Body of pancreas (tissue), 4 donors: Measurements from ENCODE around the gene PARP1. TPM values are rescaled to one million over a fixed set of nuclear protein-coding genes. Genes with fewer than 3 reads are reported as not detected.

ENCODE experiments used
- ATAC-seq: fragments of 150-250 bp; one replicate; pipeline ENCODE4 v1.9.1; 2016
- DNase-seq, 4 donors: peaks; one replicate each; pipeline ENCODE4 v3.0.0-alpha.2; 2019
- H3K27ac ChIP-seq, 4 donors: fragments of 200-600 bp; sonication (generic); 1 replicate in 3 of 4; 2 replicates in 1 of 4; pipeline versions ENCODE4 v1.5.1 to v1.6.1; 2016 to 2019; ENCODE audit warnings: mild to moderate bottlenecking in 1 of 4, mixed read lengths in 1 of 4, moderate library complexity in 1 of 4
- H3K27me3 ChIP-seq, 2 donors: fragments of 200-600 bp; sonication (generic); one replicate each; pipeline ENCODE4 v1.6.0; 2016; ENCODE audit warnings: mild to moderate bottlenecking in 1 of 2
- H3K36me3 ChIP-seq, 2 donors: fragments of 200-600 bp; sonication (generic); replicated peaks in 1 of 2; 2 replicates each; pipeline ENCODE4 v1.5.1; 2016; ENCODE audit warnings: low read depth in 2 of 2; ENCODE audit not compliant: insufficient read depth in 1 of 2
- H3K4me1 ChIP-seq: fragments of 200-600 bp; sonication (generic); one replicate; pipeline ENCODE4 v1.6.0; 2016
- H3K4me3 ChIP-seq, 2 donors: fragments of 200-600 bp; sonication (generic); 1 replicate in 1 of 2; 2 replicates in 1 of 2; pipeline ENCODE4 v1.5.1; 2016 to 2019
- H3K9me3 ChIP-seq, 3 donors: fragments of 200-600 bp; sonication (generic); 1 replicate in 2 of 3; 2 replicates in 1 of 3; pipeline ENCODE4 v1.5.1; 2016
- CTCF ChIP-seq, 7 experiments: fragments of 450-650 bp in 4 of 7; fragments of 200-600 bp in 3 of 7; sonication (generic) in 3 of 7; IDR thresholded peaks; one replicate each; pipeline ENCODE4 v1.5.1; 2016 to 2019; ENCODE audit warnings: antibody characterized with exemption in 7 of 7
- POLR2A ChIP-seq, 3 donors: fragments of 450-650 bp; IDR thresholded peaks; one replicate each; pipeline ENCODE4 v1.6.1; 2016; ENCODE audit warnings: antibody characterized with exemption in 3 of 3, mild to moderate bottlenecking in 2 of 3
- WGBS, 2 donors: methylation state at CpG; one replicate each; pipeline ENCODE4 v1.1.5; 2017; 5-methylcytosine and 5-hydroxymethylcytosine counted together
- intact Hi-C: fragments of 100-400 bp; cut with DNase I; formaldehyde crosslinking; loops from one replicate; pipeline ENCODE4 v1.15.1; 2023
- total RNA-seq, 2 donors: library from RNA; depleted of rRNA; stranded (reverse); fragments of >200 nt; gene quantifications; one replicate each; pipeline ENCODE4 v1.1.0, GENCODE V29; 2016

The PARP1 gene
- total RNA-seq, 2 donors from 2014 or later, result 56.3 to 72.8 TPM

DNA sequence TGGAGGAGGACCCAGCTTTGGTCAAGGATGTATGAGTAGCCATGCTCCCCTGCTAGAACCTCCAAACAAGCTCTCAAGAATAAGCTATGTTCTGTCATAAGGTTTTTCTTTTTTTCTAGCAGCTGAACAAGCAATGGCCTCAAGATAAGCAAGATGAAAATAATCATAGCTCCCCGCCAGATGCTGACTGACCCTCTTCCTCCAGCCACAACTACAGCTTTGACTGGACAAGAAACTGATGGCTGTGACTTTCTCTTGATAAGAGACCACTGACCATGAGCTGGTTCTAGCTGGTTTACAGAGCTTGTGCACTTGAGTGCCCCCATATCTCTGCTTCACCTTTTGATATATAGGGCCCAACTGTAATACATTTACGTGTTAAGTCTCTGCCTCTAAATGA, 38.2 kb upstream of the PARP1 start:
- TF ChIP-seq CTCF (IDR thresholded peaks at IDR 0.05) (no peak), POLR2A (IDR thresholded peaks at IDR 0.05) (no peak)
- H3K4me1 ChIP-seq, result no peaks in the 10 kb centered on the region
- H3K27me3 ChIP-seq, result no peaks in the 10 kb centered on the region
- no peaks in the 10 kb centered on the region for H3K36me3 ChIP-seq
- ATAC-seq (no peak), DNase-seq (no peak)
- no peaks in the 10 kb centered on the region for H3K9me3 ChIP-seq
- no peak overlapping the region for H3K4me3 ChIP-seq
- H3K27ac ChIP-seq, result no peak overlapping the region
- WGBS, 2 donors, result 75 to 77% methylated on average over 2 of the region's 2 CpGs
- intact Hi-C loops, result no loop called here

DNA sequence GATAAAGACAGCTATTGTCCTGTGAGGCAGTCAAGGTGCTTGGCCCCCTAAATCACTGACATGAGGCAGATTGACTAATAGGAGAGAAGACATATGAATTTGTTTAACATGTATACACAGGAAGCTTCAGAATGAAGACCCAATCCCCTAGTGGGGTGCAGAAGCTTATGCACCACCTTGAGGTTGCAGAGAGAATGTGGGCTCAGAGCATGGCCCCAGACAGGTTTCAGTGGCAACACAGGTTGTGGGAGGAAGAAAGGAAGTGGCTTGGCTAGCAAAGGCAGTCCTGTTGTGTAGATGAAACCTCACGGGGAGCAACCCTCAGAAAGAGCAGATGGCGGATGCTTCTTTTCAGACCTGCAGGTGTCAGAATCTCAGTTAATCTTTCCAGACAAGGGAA, 37.0 kb upstream of the PARP1 start:
- intact Hi-C loops, result no loop called here
- H3K9me3 ChIP-seq, result no peaks in the 10 kb centered on the region
- DNase-seq (peak in 1 of 4 donors; percentile 14), ATAC-seq (no peak)
- no peaks in the 10 kb centered on the region for H3K27me3 ChIP-seq
- no peak overlapping the region for H3K27ac ChIP-seq
- no peaks in the 10 kb centered on the region for H3K4me1 ChIP-seq
- no peak overlapping the region for H3K4me3 ChIP-seq
- WGBS, 2 donors, result 79 to 81% methylated on average over 2 of the region's 2 CpGs
- H3K36me3 ChIP-seq, result no peaks in the 10 kb centered on the region
- TF ChIP-seq POLR2A (IDR thresholded peaks at IDR 0.05) (no peak), CTCF (IDR thresholded peaks at IDR 0.05) (no peak)

- no peak overlapping the region for H3K27ac ChIP-seq
- ATAC-seq (no peak), DNase-seq (no peak)
- TF ChIP-seq CTCF (IDR thresholded peaks at IDR 0.05) (no peak), POLR2A (IDR thresholded peaks at IDR 0.05) (no peak)
- no peaks in the 10 kb centered on the region for H3K4me1 ChIP-seq
- 71 to 89% methylated on average over 3 of the region's 3 CpGs for WGBS, 2 donors
- intact Hi-C loops, result no loop called here
- H3K4me3 ChIP-seq, result no peak overlapping the region
- no peaks in the 10 kb centered on the region for H3K27me3 ChIP-seq
- H3K9me3 ChIP-seq, result no peaks in the 10 kb centered on the region
- H3K36me3 ChIP-seq, result no peaks in the 10 kb centered on the region
These were observed 35.5 kb upstream of the PARP1 start for GRCh38 chr1:226443439-226443838.

DNA sequence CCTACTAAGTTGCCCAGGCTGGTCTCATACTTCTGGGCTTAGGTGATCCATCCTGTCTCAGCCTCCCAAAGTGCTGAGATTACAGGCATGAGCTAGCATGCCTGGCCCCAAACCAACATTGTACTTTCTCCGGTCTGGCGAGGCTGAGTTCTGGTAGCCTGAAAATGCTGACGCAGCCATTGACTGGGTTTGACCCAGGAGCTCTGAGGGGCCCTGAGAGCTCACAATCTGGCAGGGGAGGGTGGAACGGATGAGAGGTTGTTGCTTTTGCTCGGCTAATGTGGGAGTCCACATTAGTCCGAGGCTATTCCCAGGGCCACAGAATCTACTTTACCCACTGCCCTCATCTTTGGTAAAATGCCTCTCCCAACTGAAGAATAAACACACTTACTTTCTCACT, 35.1 kb upstream of the PARP1 start:
- no peaks in the 10 kb centered on the region for H3K4me1 ChIP-seq
- no peak overlapping the region for H3K4me3 ChIP-seq
- no peak for DNase-seq
- H3K27ac ChIP-seq, result no peak overlapping the region
- no peak for ATAC-seq
- no peak for TF ChIP-seq CTCF (IDR thresholded peaks at IDR 0.05)
- TF ChIP-seq POLR2A (IDR thresholded peaks at IDR 0.05), result no peak
- no peaks in the 10 kb centered on the region for H3K36me3 ChIP-seq
- H3K27me3 ChIP-seq, result no peaks in the 10 kb centered on the region
- no peaks in the 10 kb centered on the region for H3K9me3 ChIP-seq
- intact Hi-C loops, result no loop called here
- WGBS, 2 donors, result 76 to 87% methylated on average over 6 of the region's 6 CpGs

DNA sequence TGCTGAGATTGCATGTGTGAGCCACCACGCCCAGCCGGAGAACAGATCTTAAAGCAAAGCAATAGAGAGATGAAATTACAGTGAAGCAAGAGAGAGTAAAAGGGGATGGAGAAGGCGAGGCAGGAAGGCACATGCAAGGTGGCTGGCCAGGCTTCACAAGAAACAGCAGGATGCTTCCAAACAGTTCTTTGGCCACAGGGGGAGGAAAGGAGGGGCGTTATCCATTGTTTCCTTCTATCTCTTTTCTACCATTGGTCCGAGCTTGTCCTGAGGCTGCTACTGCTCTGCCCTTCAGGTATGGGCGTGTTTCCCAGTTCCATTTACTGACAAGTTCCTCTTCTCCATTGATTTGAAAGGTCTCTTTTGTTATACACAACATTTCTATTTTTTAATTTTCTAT, 33.7 kb upstream of the PARP1 start:
- no peaks in the 10 kb centered on the region for H3K36me3 ChIP-seq
- intact Hi-C loops, result no loop called here
- ATAC-seq (no peak), DNase-seq (no peak)
- WGBS, 2 donors, result 80 to 89% methylated on average over 6 of the region's 6 CpGs
- H3K27ac ChIP-seq, result no peak overlapping the region
- H3K4me1 ChIP-seq, result no peaks in the 10 kb centered on the region
- H3K27me3 ChIP-seq, result no peaks in the 10 kb centered on the region
- H3K4me3 ChIP-seq, result no peak overlapping the region
- TF ChIP-seq POLR2A (IDR thresholded peaks at IDR 0.05) (no peak), CTCF (IDR thresholded peaks at IDR 0.05) (no peak)
- H3K9me3 ChIP-seq, result no peaks in the 10 kb centered on the region
